Measurements from ENCODE around the gene SRL.

GRCh38 chr16:4232541-4233386 lies 9.1 kb downstream of the SRL start:
- TF ChIP-seq CTCF (conservative IDR thresholded peaks at IDR 0.05; ENCODE audit: low read depth, low read length) = no peak
- TF ChIP-seq EZH2 (IDR thresholded peaks at IDR 0.05; ENCODE audit: low read length, unreplicated experiment) = no peak

Measured in PC-3 (cell line).